Common myeloid progenitor, CD34-positive (primary cell): ENCODE data around the gene SMIM34. TPM values are rescaled to one million over a fixed set of nuclear protein-coding genes. Genes with fewer than 3 reads are reported as not detected.
"Not testable (repeated sequence)": the region's sequence is repeated elsewhere in the genome, so short reads cannot be mapped to it uniquely, and the experiment has no call there.

Source experiments
- CTCF ChIA-PET: fragments of 350-600 bp; sonication (Branson Sonifier 250); formaldehyde crosslinking; loops from one replicate; lab custom pipeline; 2021; ENCODE audit warnings: antibody characterized with exemption; lab: Charles Lee
- POLR2A ChIA-PET: fragments of 350-600 bp; sonication (Branson Sonifier 250); formaldehyde crosslinking; loops from one replicate; lab custom pipeline; 2021; ENCODE audit warnings: antibody characterized with exemption; lab: Charles Lee
- DNase-seq, 3 donors: peaks; one replicate each; pipeline versions ENCODE4 v3.0.0 to v3.0.0-alpha.2; 2013
- H3K27ac ChIP-seq, 2 experiments: 1 replicate in 1 of 2; 2 replicates in 1 of 2; pipeline ENCODE4 v1.7.0; 2013; ENCODE audit warnings: inconsistent platforms in 2 of 2, low read length in 2 of 2, mild to moderate bottlenecking in 2 of 2, low read depth in 1 of 2, moderate library complexity in 1 of 2; ENCODE audit not compliant: severe bottlenecking in 2 of 2, insufficient read depth in 1 of 2, poor library complexity in 1 of 2
- H3K27me3 ChIP-seq, 5 experiments: replicated peaks in 2 of 5; 1 replicate in 3 of 5; 2 replicates in 2 of 5; pipeline versions ENCODE4 v1.6.1 to v1.7.0; 2013; ENCODE audit warnings: low read length in 4 of 5, mild to moderate bottlenecking in 2 of 5, moderate library complexity in 2 of 5, inconsistent platforms in 1 of 5; ENCODE audit not compliant: insufficient read depth in 5 of 5, control insufficient read depth in 4 of 5
- H3K36me3 ChIP-seq, 4 experiments: 1 replicate in 2 of 4; 2 replicates in 2 of 4; pipeline versions ENCODE4 v1.6.1 to v1.7.0; 2013; ENCODE audit warnings: low read length in 3 of 4, control low read depth in 1 of 4, mild to moderate bottlenecking in 1 of 4; ENCODE audit not compliant: control insufficient read depth in 4 of 4, insufficient read depth in 4 of 4
- H3K4me1 ChIP-seq, 4 experiments: 1 replicate in 3 of 4; 2 replicates in 1 of 4; pipeline versions ENCODE4 v1.6.1 to v1.7.1; 2013; ENCODE audit warnings: low read length in 3 of 4, mild to moderate bottlenecking in 3 of 4, control low read depth in 1 of 4, inconsistent platforms in 1 of 4, moderate library complexity in 1 of 4; ENCODE audit not compliant: control insufficient read depth in 4 of 4, insufficient read depth in 4 of 4; ENCODE audit errors: control extremely low read depth in 1 of 4
- H3K4me3 ChIP-seq, 7 experiments: 1 replicate in 4 of 7; 2 replicates in 3 of 7; pipeline versions ENCODE4 v1.5.1 to v1.7.0; 2013; ENCODE audit warnings: mild to moderate bottlenecking in 7 of 7, low read length in 6 of 7, moderate library complexity in 6 of 7, inconsistent platforms in 2 of 7, low read depth in 2 of 7, control low read depth in 1 of 7; ENCODE audit not compliant: insufficient read depth in 4 of 7, control insufficient read depth in 1 of 7; ENCODE audit errors: extremely low read depth in 1 of 7
- H3K9me3 ChIP-seq, 5 experiments: 1 replicate in 4 of 5; 2 replicates in 1 of 5; pipeline versions ENCODE4 v1.6.1 to v1.7.1; 2013; ENCODE audit warnings: low read length in 4 of 5, mild to moderate bottlenecking in 2 of 5, inconsistent platforms in 1 of 5, low read depth in 1 of 5, moderate library complexity in 1 of 5; ENCODE audit not compliant: control insufficient read depth in 4 of 5, insufficient read depth in 2 of 5; ENCODE audit errors: control extremely low read depth in 1 of 5
- WGBS: methylation state at CpG from one replicate; pipeline ENCODE4 v1.1.5; 2013; ENCODE audit not compliant: insufficient coverage; 5-methylcytosine and 5-hydroxymethylcytosine counted together
- polyA plus RNA-seq: library from polyadenylated mRNA; unstranded; fragments of 120-200 nt; gene quantifications from one replicate; pipeline ENCODE4 v1.2.1, GENCODE V29; 2013

The SMIM34 gene
- polyA plus RNA-seq, result 0.04 TPM

DNA sequence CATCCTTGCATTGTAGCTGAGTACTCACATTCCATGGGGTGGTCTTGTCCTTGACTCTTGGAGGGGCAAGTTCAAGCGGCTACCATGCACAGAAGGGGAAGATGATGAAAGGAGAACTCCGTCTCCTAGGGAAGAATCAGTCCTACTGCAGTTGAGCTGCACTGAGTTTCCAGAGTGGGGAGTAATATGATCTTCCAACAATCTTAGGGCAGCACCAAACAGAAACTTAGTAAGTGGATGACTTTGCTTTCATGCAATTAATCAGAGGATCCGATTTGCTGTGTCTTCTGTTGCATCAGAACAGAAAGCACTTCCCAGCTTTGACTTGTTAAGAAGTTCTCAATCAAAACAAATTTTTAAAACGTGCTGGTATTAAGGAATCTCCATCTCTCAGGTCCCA, at the start of gene SMIM34:
TSS of gene SMIM34 (minus strand) at position 147 of the 400 bp plus-strand sequence. CDS start at position 35, 112 bp downstream.
- WGBS, result no CpG with 5 or more reads among the region's 4 CpGs
- DNase-seq, H3K4me3 ChIP-seq, H3K27ac ChIP-seq, H3K27me3 ChIP-seq, H3K4me1 ChIP-seq, H3K9me3 ChIP-seq, H3K36me3 ChIP-seq, CTCF ChIA-PET, POLR2A ChIA-PET: not testable (repeated sequence)

GRCh38 chr21:34467333-34467732, 43.6 kb upstream of the SMIM34 start:
- H3K27me3 ChIP-seq, H3K9me3 ChIP-seq, H3K36me3 ChIP-seq, CTCF ChIA-PET, H3K4me1 ChIP-seq, H3K4me3 ChIP-seq, POLR2A ChIA-PET, DNase-seq, H3K27ac ChIP-seq: not testable (repeated sequence)
- no CpG with 5 or more reads among the region's 3 CpGs for WGBS

GRCh38 chr21:34459426-34459825, 35.7 kb upstream of the SMIM34 start:
- H3K9me3 ChIP-seq, CTCF ChIA-PET, H3K36me3 ChIP-seq, POLR2A ChIA-PET, H3K27ac ChIP-seq, H3K4me1 ChIP-seq, H3K27me3 ChIP-seq, H3K4me3 ChIP-seq, DNase-seq: not testable (repeated sequence)
- no CpG with 5 or more reads among the region's 36 CpGs for WGBS

- no CpG with 5 or more reads among the region's 7 CpGs for WGBS
- CTCF ChIA-PET, H3K4me3 ChIP-seq, H3K27me3 ChIP-seq, H3K4me1 ChIP-seq, H3K36me3 ChIP-seq, POLR2A ChIA-PET, H3K27ac ChIP-seq, H3K9me3 ChIP-seq, DNase-seq: not testable (repeated sequence)
Measured at GRCh38 chr21:34458266-34458665, 34.5 kb upstream of the SMIM34 start.

DNA sequence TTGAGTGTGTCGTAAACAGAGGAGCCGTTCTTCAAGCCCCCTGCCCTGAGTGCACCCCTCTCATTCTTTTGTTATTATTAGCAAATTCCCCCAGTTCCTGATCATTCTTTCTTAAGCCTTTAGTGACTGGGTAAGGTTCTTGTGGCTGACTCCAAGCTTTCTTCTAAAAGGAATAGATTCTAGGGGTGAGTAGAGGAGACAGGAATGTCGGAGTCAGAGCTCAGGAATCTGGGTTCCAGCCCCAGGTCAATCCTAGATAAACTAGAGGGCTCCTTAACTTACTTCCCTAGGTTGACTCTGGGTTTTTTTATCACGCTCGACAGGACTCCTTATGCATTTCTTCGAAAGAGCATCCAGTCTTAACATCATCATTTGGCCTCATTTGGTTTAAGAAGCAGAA, 32.4 kb upstream of the SMIM34 start:
- DNase-seq, H3K9me3 ChIP-seq, H3K36me3 ChIP-seq, H3K4me3 ChIP-seq, H3K27ac ChIP-seq, CTCF ChIA-PET, H3K4me1 ChIP-seq, POLR2A ChIA-PET, H3K27me3 ChIP-seq: not testable (repeated sequence)
- WGBS, result no CpG with 5 or more reads among the region's 6 CpGs

DNA sequence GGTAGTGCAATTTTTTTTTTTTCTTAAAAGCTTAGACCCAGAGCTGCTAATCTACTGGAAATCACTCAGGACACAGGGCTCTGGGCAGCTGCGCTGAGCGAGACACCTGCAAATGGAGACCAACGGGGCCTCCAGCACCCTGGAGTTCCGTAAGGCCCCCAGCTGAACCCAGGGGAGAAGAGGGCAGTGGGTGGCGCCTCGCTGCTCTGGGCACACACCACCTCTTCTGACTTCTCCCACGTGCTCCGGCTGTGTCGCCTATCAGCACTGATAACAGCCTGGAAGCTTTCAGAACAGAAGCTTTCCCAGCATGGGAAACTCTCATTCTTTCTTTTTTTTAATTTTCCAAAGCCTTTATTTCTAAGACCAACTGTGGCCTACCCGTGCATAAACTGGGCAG, 31.9 kb upstream of the SMIM34 start:
- H3K9me3 ChIP-seq, CTCF ChIA-PET, H3K36me3 ChIP-seq, POLR2A ChIA-PET, H3K27me3 ChIP-seq, DNase-seq, H3K4me1 ChIP-seq, H3K27ac ChIP-seq, H3K4me3 ChIP-seq: not testable (repeated sequence)
- no CpG with 5 or more reads among the region's 10 CpGs for WGBS

DNA sequence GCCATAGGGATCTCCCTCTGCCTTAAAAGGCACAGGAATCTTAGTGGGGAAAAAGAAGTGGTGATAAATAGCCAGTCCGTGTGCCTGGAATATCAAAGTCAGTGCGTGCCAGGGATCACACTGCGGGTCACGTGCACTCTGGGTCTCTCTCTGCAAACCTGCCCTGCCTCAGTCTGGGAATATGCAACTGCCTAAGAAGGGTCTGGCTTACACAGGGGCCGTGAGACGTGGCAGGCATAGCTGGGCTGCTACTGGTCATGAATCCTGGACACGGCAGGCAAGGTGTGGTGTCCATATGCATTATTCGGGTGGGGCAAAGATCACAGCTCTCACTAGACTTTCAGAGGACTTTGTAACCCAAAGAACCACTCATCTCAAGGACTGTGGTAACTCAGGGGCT, 23.3 kb upstream of the SMIM34 start:
- H3K36me3 ChIP-seq, H3K27ac ChIP-seq, DNase-seq, H3K27me3 ChIP-seq, H3K4me1 ChIP-seq, H3K4me3 ChIP-seq, CTCF ChIA-PET, POLR2A ChIA-PET, H3K9me3 ChIP-seq: not testable (repeated sequence)
- no CpG with 5 or more reads among the region's 8 CpGs for WGBS
